K562 (cell line): Measurements from ENCODE around the gene THOC1. TPM values are rescaled to one million over a fixed set of nuclear protein-coding genes. Genes with fewer than 3 reads are reported as not detected.
A peak's percentile ranks its signal among the peaks of the same experiment; 100 is the strongest.

Experiments
- ATAC-seq: fragments of 200-7000 bp; cut with Tn5 transposase; 3 replicates; pipeline ENCODE4 v1.9.1; 2020; ENCODE audit warnings: moderate library complexity
- BruUV-seq: library from RNA; stranded (reverse); fragments of 400-500 nt; replicated peaks from 2 replicates; lab custom pipeline; 2021; lab: Mats Ljungman, UMichigan
- CTCF ChIA-PET: fragments of 300-600 bp; formaldehyde crosslinking; extraction: SDS; loops from one replicate; lab custom pipeline; 2021; ENCODE audit warnings: low intra/inter-chr PET ratio; lab: Yijun Ruan, JAX
- POLR2A ChIA-PET: fragments of 300-600, 350-650 bp; sonication (Branson Sonifier 250); formaldehyde crosslinking; extraction: SDS; loops from one replicate; lab custom pipeline; 2021; ENCODE audit warnings: antibody characterized with exemption, inconsistent platforms; lab: Yijun Ruan, JAX
- DNase-seq, 4 experiments: peaks; one replicate each; pipeline versions ENCODE4 v3.0.0 to v3.0.0-alpha.2; 2011 to 2018; ENCODE audit warnings: low spot score in 3 of 4, mixed read lengths in 3 of 4; ENCODE audit errors: extremely low read depth in 1 of 4
- FAIRE-seq: peaks from 2 replicates; lab custom pipeline; 2011; peaks lifted over from hg19 to GRCh38; lab: Jason Lieb, UNC
- H2AFZ ChIP-seq: 2 replicates; pipeline ENCODE4 v1.6.0; 2011; ENCODE audit warnings: low read depth, low read length, control low read depth, inconsistent platforms
- H3K27ac ChIP-seq: fragments of 200-600 bp; 3 replicates; pipeline ENCODE4 v1.8.0; 2011; ENCODE audit warnings: low read depth, mild to moderate bottlenecking, control low read depth, inconsistent platforms, low read length, moderate library complexity, mixed read lengths; ENCODE audit errors: extremely low read depth
- H3K27me3 ChIP-seq, 2 experiments: fragments of 300-600 bp in 1 of 2; 2 replicates in 1 of 2; 3 replicates in 1 of 2; pipeline versions ENCODE4 v1.6.0 to v1.8.0; 2011; ENCODE audit warnings: inconsistent platforms in 2 of 2, low read length in 2 of 2, mild to moderate bottlenecking in 1 of 2, mixed read lengths in 1 of 2, moderate library complexity in 1 of 2; ENCODE audit not compliant: control insufficient read depth in 2 of 2, insufficient read depth in 2 of 2
- H3K36me3 ChIP-seq: fragments of 300-600 bp; 3 replicates; pipeline ENCODE4 v1.8.0; 2011; ENCODE audit warnings: mild to moderate bottlenecking, low read length, inconsistent platforms; ENCODE audit not compliant: control insufficient read depth, insufficient read depth
- H3K4me1 ChIP-seq, 2 experiments: fragments of 200-600 bp in 1 of 2; replicated peaks in 1 of 2; 2 replicates in 1 of 2; 3 replicates in 1 of 2; pipeline versions ENCODE4 v1.5.1 to v1.8.0; 2011; ENCODE audit warnings: inconsistent platforms in 2 of 2, low read length in 2 of 2, mild to moderate bottlenecking in 1 of 2, mixed read lengths in 1 of 2, moderate library complexity in 1 of 2; ENCODE audit not compliant: control insufficient read depth in 2 of 2, insufficient read depth in 2 of 2
- H3K4me2 ChIP-seq: 2 replicates; pipeline ENCODE4 v1.6.1; 2011; ENCODE audit warnings: low read length, control low read depth, inconsistent platforms, mixed read lengths; ENCODE audit not compliant: insufficient read depth
- H3K4me3 ChIP-seq: fragments of 200-600 bp; sonication (generic), shearing (Covaris generic); 2 replicates; pipeline ENCODE4 v1.5.1; 2016; ENCODE audit warnings: control low read depth, inconsistent platforms
- H3K79me2 ChIP-seq: fragments of 200-600 bp; 3 replicates; pipeline ENCODE4 v1.8.0; 2011; ENCODE audit warnings: low read length, inconsistent platforms; ENCODE audit not compliant: control insufficient read depth, insufficient read depth
- H3K9ac ChIP-seq, 2 experiments: 2 replicates each; pipeline versions ENCODE4 v1.6.0 to v1.6.1; 2011; ENCODE audit warnings: low read depth in 2 of 2, low read length in 2 of 2, control low read depth in 1 of 2, inconsistent platforms in 1 of 2, mild to moderate bottlenecking in 1 of 2, mixed read lengths in 1 of 2; ENCODE audit not compliant: insufficient read depth in 1 of 2
- H3K9me1 ChIP-seq: one replicate; pipeline ENCODE4 v1.6.0; 2011; ENCODE audit warnings: inconsistent platforms, mild to moderate bottlenecking, low read length, moderate library complexity; ENCODE audit not compliant: control insufficient read depth, insufficient read depth
- H3K9me3 ChIP-seq: replicated peaks from 2 replicates; pipeline ENCODE4 v1.5.1; 2011; ENCODE audit warnings: low read depth, low read length, inconsistent platforms; ENCODE audit not compliant: control insufficient read depth, insufficient read depth
- H4K20me1 ChIP-seq: replicated peaks from 2 replicates; pipeline ENCODE4 v1.6.1; 2011; ENCODE audit warnings: low read length, inconsistent platforms, mixed read lengths; ENCODE audit not compliant: control insufficient read depth, insufficient read depth
- EGR1 ChIP-seq: fragments of 450-650 bp; conservative IDR thresholded peaks from 2 replicates; pipeline ENCODE4 v1.6.1; 2017; ENCODE audit warnings: mild to moderate bottlenecking
- GTF2E2 ChIP-seq: fragments of 200-800 bp; sonication (Bioruptor generic); IDR thresholded peaks from 2 replicates; pipeline ENCODE4 v1.6.1; 2016; ENCODE audit warnings: missing genetic modification characterization, missing compliant biosample characterization
- MBD2 ChIP-seq: sonication (generic); IDR thresholded peaks from 2 replicates; pipeline ENCODE4 v1.6.1; 2016; ENCODE audit warnings: low read depth, borderline replicate concordance
- MEF2D ChIP-seq: conservative IDR thresholded peaks from 2 replicates; pipeline ENCODE4 v1.6.1; 2016; ENCODE audit warnings: low read depth, missing genetic modification characterization, missing compliant biosample characterization
- NELFE ChIP-seq: IDR thresholded peaks from 2 replicates; pipeline ENCODE4 v1.6.1; 2011; ENCODE audit warnings: mild to moderate bottlenecking; ENCODE audit not compliant: insufficient read depth, insufficient read length
- POLR2AphosphoS5 ChIP-seq: IDR thresholded peaks from 2 replicates; pipeline ENCODE4 v1.6.1; 2011; ENCODE audit warnings: mild to moderate bottlenecking, low read depth, low read length, moderate library complexity; ENCODE audit not compliant: control insufficient read depth, insufficient read depth
- SMARCC2 ChIP-seq: fragments of 450-650 bp; IDR thresholded peaks from 2 replicates; pipeline ENCODE4 v1.6.1; 2017; ENCODE audit warnings: antibody characterized with exemption, moderate library complexity, mild to moderate bottlenecking, low read depth
- SNIP1 ChIP-seq: fragments of 450-650 bp; IDR thresholded peaks from 2 replicates; pipeline ENCODE4 v1.7.1; 2017; ENCODE audit warnings: low read depth, mild to moderate bottlenecking
- ZC3H8 ChIP-seq: fragments of 450-650 bp; IDR thresholded peaks from 2 replicates; pipeline ENCODE4 v1.6.1; 2017
- ZNF134 ChIP-seq: fragments of 250-450 bp; sonication (Bioruptor Pico); conservative IDR thresholded peaks from 2 replicates; pipeline ENCODE4 v1.4.0; 2020
- WGBS: fragments of 100-300 bp; shearing (Covaris generic); methylation state at CpG from one replicate; pipeline ENCODE4 v1.1.6; 2016; ENCODE audit warnings: low coverage, mixed read lengths; ENCODE audit not compliant: insufficient coverage; ENCODE audit errors: missing lambda C conversion rate; 5-methylcytosine and 5-hydroxymethylcytosine counted together
- in situ Hi-C: fragments of 300-500 bp; cut with MboI; formaldehyde crosslinking; loops from 4 replicates; pipeline ENCODE4 v1.15.0; 2018; ENCODE audit warnings: inconsistent platforms, mixed read lengths
- intact Hi-C: fragments of 100-400 bp; cut with micrococcal nuclease; formaldehyde crosslinking; loops from 2 replicates; pipeline ENCODE4 v1.14.2; 2022
- polyA plus RNA-seq, 8 experiments: library from polyadenylated mRNA; depleted of rRNA in 4 of 8; stranded (reverse) in 5 of 8; unstranded in 3 of 8; fragments of >200 nt; fragmentation: Nextera tagmentation in 2 of 8; fragmentation: Illumina TruSeq in 1 of 8; extraction: Ambion mirVana in 2 of 8; extraction: Trizol in 1 of 8; gene quantifications; 2 replicates each; pipeline versions ENCODE4 v1.2.1 to v1.2.3, GENCODE V29; 2011 to 2014; ENCODE audit warnings: inconsistent platforms in 1 of 8, missing spikeins in 1 of 8
- total RNA-seq, 7 experiments: library from RNA; depleted of rRNA in 6 of 7; stranded (reverse); fragments of >200 nt in 6 of 7; fragmentation: Illumina TruSeq in 2 of 7; extraction: Trizol in 2 of 7; gene quantifications; 2 replicates each; pipeline versions ENCODE4 v1.2.1 to v1.2.3, GENCODE V29; 2011 to 2021; ENCODE audit warnings: low replicate concordance in 1 of 7

The THOC1 gene
- total and polyA plus RNA-seq, 9 of the 15 experiments (the other 6 are each of a cell fraction or from before 2014, with no cell fraction given), result 71.1 to 143 (median 107) TPM

GRCh38 chr18:210075-210474, 57.8 kb downstream of the THOC1 start:
- TF ChIP-seq GTF2E2 (tag), result 0 out of 2 replicates have a peak, but pooled peaks have one; percentile 24
- TF ChIP-seq POLR2AphosphoS5, result no peak
- TF ChIP-seq, all 486 proteins: peak for 1
- Histone ChIP-seq H2AFZ (no peak overlapping the region), H3K4me3 (no peak overlapping the region), H3K9me1 (no peaks in the 10 kb centered on the region), H3K27me3 (no peaks in the 10 kb centered on the region), H4K20me1 (no peaks in the 10 kb centered on the region), H3K4me1 (no peaks in the 10 kb centered on the region), H3K79me2 (peaks cover 7% of the 10 kb centered on the region; the same call in 1 of the 3 replicates), H3K4me2 (no peak overlapping the region), H3K9me3 (no peaks in the 10 kb centered on the region), H3K36me3 (peaks cover 94% of the 10 kb centered on the region), H3K27ac (no peak overlapping the region), H3K9ac (no peak overlapping the region)
- ATAC-seq (no peak), FAIRE-seq (no peak), DNase-seq (no peak)
- in situ Hi-C loops (no loop called here), intact Hi-C loops (no loop called here)
- BruUV-seq, result no TSS peak
- POLR2A ChIA-PET, result interaction anchor here (1.0 kb wide), 2 partner anchors 14 to 57 kb away, joined by 3 read pairs; no protein-coding TSS in a partner anchor
- CTCF ChIA-PET, result no interaction called here
- 100% methylated on average over 1 of the region's 1 CpG for WGBS

- in situ Hi-C loops, result no loop called here
- 91% methylated on average over 2 of the region's 2 CpGs for WGBS
- H3K79me2 ChIP-seq, result peaks cover 8% of the 10 kb centered on the region; the same call in 1 of the 3 replicates
- no peaks in the 10 kb centered on the region for H3K27me3 ChIP-seq
- H3K4me3 ChIP-seq, result no peak overlapping the region
- no peaks in the 10 kb centered on the region for H3K9me1 ChIP-seq
- no peaks in the 10 kb centered on the region for H4K20me1 ChIP-seq
- no TSS peak for BruUV-seq
- no peak overlapping the region for H3K27ac ChIP-seq
- H3K9ac ChIP-seq, result no peak overlapping the region
- intact Hi-C loops, result no loop called here
- H3K36me3 ChIP-seq, result peaks cover 89% of the 10 kb centered on the region
- TF ChIP-seq ZNF134 (CRISPR knock-in tag), result no peak
- no peak for TF ChIP-seq EGR1
- no peak for TF ChIP-seq MBD2
- TF ChIP-seq SMARCC2, result no peak
- no peak for TF ChIP-seq SNIP1
- no peak for TF ChIP-seq ZC3H8
- TF ChIP-seq MEF2D (tag), result no peak
- no peak for TF ChIP-seq POLR2AphosphoS5
- TF ChIP-seq NELFE, result no peak
- TF ChIP-seq, all 486 proteins: peak for 0
- FAIRE-seq, result no peak
- no peak for ATAC-seq
- POLR2A ChIA-PET, result interaction anchor here (1.6 kb wide), 1 partner anchor 17 kb away, joined by 3 read pairs; no protein-coding TSS in a partner anchor
- DNase-seq, result no peak
- CTCF ChIA-PET, result no interaction called here
- H3K4me2 ChIP-seq, result no peak overlapping the region
- no peaks in the 10 kb centered on the region for H3K9me3 ChIP-seq
- no peak overlapping the region for H2AFZ ChIP-seq
- no peaks in the 10 kb centered on the region for H3K4me1 ChIP-seq
Observed at GRCh38 chr18:199768-200167, 68.1 kb downstream of the THOC1 start.
